ENCODE measurements around the gene PCNT.

The PCNT gene

DNA sequence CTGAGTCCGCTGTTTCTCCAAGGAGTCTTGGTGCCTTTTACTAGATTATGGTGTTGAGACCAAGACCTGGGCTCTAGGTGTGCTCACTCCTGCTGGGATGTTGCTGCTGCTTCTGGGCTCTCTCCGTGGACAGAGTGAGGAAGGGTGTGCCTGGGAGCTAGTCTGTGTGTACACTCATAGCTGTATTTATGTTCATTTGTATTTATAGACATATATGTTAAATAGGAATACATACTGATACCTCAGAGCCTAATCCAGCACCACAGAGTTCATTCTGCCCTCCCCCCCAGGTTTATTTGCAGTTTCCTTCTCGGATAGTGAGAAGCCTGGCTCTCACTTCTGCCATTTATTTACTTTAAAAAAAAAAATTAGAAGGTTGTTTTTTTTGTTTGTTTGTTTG, 12.6 kb downstream of the PCNT start:
- DNase-seq (ENCODE audit: low read depth, low spot score), result no peak

DNA sequence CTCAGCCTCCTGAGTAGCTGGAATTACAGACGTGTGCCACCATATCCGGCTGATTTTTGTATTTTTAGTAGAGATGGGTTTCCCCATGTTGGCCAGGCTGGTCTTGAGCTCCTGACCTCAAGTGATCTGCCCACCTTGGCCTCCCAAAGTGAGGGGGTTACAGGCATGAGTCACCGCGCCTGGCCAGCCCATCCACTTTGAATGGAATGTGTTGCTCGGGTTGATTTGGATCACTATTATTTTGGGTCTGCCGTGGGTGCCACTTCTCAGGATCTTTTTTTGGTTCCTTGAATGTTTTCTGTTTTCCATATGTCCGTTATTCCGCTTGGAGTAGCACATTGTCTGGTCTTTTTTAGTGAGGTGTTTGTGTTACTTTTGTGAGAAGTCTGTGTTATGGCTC, 17.0 kb downstream of the PCNT start:
- DNase-seq (ENCODE audit: low read depth, low spot score), result no peak

DNA sequence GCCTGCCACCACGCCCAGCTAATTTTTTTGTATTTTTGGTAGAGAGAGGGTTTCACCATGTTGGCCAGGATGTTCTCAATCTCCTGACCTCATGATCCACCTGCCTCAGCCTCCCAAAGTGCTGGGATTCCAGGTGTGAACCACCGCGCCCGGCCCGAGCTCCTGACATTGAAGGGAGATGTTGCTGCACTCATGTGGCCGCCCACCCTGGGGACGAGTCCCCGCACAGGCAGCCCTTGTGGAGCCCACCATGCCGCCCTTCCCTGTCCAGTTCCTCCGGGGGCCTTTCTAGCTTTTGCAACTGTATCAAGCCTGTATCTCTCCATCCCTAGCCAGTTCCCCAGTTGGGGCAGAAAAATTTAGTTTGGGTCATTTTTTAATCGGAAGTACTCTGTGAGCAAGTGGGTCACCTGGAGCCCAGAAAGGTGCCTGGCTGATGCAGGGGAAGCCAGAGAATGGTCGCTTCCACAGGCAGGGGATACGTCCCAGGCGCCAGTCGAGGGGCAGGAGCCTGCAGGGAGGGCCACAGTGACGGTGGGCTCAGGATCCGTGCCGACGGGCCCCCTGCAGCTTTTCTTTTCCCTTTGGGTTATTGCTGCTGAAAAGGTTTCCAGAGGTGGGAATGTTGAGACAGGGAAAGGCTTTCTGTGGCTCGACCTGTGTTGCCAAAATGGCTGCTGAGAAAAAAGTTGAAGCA, 20.4 kb downstream of the PCNT start:
- no peak for DNase-seq (ENCODE audit: low read depth, low spot score)

DNA sequence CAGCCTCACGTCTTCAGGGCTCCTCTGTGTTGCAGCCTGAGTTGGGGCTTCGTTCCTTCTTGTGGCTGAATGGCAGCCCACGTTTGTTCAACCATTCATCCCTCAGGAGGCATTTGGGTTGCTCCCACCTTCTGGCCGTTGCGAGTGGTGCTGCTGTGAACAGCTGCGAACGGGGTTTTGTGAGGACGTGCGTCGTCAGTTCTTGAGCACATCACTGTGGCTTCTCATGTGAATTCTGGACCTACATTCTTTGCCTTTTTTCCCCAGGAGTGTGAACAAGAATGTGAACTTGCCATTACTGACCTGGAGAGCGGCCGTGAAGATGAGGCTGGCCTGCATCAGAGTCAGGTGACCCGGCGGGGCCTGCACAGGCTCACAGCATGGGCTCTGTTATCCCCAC, 21.9 kb downstream of the PCNT start:
- no peak for DNase-seq (ENCODE audit: low read depth, low spot score)

DNA sequence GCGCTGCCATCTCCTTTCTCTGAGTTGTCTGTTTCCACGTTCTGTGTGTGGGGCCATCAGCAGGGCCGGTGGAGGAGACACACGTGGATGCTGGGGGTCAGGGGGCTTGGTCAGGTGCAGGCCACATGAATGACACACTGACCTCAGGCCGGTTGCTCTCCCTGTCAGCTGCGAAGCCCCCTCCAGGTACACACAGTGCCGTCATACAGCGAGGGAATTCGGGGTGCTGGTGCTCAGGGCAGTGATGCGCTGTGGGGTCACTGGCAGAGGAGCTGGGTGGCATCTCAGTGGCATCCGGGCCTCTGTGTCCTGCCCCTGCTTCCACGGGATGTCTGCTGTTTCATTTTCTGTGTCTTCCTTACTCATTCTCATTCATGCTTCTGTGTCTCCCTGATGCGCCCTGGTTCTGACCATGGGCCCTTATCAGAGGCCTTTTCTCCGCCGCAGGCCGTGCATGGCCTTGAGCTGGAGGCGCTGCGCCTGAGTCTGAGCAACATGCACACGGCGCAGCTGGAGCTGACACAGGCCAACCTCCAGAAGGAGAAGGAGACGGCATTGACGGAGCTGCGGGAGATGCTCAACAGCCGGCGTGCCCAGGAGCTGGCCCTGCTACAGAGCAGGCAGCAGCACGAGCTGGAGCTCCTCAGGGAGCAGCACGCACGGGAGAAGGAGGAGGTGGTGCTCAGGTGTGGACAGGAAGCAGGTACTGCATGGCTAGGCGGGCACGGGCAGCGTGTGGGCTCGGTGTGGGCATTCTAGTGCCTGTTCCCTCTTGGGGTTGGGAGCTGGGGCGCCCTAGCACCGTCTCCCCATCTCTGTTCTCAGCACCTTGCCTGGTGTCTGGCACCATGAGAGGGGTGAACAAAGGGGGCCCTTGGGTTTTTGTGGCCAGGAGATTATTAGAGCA, 22.6 kb downstream of the PCNT start:
- DNase-seq (ENCODE audit: low read depth, low spot score), result no peak

DNA sequence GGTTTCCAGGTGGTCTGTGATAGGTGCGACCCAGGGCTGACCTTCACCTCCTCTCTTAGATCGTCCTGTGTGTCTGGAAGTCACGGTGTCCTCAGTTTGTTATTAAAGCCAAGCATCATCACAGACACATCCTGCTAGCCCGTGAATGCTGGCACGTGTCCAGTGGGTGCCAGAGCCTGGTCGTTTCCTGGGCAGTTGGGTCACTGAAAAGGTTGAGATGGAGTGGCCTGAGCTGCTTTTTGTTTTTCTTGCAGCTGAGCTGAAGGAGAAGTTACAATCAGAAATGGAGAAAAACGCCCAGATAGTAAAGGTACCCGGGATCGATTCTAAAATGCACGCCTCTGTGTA, 23.2 kb downstream of the PCNT start:
- no peak for DNase-seq (ENCODE audit: low read depth, low spot score)

DNA sequence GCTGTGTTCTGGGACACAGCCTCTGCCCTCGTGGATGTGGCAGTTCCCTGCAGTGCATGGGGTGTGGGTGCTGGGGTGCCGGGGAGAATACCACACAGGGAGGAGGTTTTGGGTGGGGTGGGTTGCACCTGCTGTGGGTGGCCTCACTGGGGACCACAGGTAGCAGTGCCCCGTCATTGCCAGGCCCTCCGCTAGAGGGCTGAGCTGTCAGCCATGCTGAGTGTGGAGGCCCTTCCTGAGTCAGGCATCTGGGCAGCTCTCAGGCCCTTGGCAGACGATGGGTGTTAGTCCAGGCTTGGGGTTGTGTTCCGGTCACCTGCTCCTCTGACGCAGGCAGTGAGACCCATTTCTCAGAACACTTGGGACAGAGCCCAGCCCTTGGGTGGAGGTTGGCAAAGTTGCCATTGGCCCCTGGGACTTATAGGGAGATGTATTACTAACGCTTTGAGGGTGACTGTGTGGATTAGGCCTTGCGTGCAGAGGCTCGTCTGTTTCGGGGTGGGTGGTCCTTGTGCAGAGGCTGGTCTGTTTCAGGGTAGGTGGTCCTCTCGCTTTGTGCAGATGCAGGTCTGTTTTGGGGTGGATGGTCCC, 23.9 kb downstream of the PCNT start:
- no peak for DNase-seq (ENCODE audit: low read depth, low spot score)

DNA sequence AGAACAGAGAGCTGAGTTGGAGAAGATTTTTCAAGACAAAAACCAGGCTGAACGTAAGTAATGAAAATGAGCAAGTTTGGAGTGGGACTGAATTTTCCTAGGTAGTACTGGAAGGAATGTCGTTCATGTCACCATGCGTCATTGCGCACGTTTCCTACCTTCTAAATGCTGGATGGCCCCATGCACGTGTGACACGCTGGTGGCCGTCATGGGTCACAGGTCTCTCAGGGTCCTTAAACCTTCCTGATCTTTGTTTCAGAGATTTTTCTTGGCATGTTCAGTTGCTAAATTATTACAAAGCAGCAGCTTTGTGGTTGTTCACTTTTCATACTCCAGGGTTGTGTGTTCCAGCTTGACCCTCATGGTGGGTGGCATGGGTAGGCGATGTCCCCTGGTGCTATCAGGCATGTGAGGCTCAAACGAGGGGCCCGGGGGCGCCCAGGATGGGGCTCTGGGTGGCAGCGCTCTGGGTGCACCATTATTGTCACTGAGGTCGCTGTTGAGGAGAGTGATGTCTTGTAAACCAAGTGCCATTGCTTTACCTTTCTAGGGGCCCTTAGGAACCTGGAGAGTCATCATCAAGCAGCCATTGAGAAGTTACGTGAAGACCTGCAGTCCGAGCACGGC, 25.3 kb downstream of the PCNT start:
- DNase-seq (ENCODE audit: low read depth, low spot score), result no peak

DNA sequence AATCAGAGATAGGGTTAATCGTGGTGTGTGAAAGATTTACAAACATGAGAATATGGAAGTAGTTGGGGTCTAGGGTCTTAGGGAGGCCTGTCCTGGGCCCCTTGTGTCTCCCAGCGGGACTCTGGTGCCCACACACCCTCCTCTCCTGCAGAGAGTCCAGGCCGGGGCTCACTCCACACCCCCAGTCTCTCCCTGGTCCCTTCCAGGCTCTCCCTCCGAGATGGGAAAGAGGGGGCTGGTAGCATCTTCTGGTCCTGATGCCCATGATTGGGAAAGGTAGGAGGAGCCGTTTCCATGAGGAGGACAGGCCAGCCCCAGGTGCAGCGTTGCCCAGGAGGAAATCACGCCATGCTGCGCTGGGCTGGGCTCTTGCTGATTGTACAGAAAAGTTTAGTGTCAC, 26.6 kb downstream of the PCNT start:
- no peak for DNase-seq (ENCODE audit: low read depth, low spot score)

DNA sequence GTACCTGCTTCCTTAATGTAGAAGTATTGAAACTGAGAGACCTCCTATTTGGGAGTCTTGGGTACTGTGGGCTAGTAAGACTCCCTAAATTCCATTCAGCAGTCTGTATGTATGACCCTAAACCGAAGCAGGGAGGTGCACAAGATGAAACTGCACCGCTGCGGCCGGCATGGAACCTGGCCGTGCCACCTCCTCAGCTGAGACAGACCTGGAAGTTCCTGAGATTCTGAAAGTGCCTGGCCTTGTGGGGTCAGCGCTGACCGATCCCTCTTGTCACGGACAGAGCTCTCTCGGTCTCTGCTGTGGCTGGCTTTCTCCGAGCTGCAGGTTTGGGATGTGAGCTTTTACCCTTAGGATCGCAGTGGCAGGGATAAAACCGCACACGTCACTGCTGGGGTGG, 27.0 kb downstream of the PCNT start:
- DNase-seq (ENCODE audit: low read depth, low spot score), result no peak

DNA sequence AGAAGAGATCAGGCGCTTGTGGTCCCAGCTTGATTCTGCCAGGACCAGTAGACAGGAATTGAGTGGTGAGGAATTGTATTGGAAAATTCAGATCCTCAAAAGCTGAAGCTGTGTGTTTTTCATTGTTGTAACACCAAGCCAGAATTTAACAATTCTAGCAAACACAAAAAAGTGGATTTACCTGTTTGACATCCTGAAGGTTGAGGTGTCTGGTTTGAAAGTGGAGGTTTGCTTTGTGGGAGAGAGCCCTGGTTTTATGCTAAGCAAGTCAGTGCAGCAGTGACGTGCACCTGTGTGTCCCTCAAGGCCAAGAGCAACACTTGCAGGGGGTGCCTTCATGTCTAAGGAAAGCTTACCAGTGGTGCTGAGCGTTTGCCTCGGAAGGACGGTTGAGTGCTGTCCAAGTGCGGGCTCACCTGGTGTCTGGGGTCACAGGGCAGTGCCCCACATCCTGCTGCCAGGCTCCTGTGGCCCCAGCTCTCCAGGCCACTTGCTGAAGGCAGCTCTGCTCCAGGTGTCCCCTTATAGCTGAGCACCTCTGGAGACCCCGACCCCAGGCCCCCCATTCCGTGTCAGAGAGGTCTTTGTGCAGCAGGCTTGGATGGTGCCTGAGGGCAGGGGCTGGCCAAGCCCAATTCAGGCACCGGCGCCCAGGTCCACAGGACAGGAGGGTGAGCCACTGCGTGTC, 27.7 kb downstream of the PCNT start:
- no peak for DNase-seq (ENCODE audit: low read depth, low spot score)

DNA sequence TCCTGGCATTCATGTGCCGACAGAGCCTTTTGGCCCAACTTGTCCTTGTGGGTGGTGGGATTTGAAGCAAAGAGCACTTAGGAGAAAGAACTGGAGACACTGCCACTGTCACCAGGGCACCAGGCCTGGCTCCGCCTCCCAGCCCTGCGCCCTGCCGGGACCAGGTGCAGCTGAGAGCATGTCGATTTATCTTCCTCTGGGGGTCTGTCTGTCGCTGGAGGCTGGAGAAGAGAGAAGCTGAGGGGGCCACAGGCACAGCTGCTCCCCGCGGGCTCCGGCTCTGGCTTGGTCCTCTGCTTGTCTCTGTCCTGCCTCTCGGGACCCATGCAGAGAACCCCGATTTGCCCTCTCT, 28.2 kb downstream of the PCNT start:
- DNase-seq (ENCODE audit: low read depth, low spot score), result no peak

DNA sequence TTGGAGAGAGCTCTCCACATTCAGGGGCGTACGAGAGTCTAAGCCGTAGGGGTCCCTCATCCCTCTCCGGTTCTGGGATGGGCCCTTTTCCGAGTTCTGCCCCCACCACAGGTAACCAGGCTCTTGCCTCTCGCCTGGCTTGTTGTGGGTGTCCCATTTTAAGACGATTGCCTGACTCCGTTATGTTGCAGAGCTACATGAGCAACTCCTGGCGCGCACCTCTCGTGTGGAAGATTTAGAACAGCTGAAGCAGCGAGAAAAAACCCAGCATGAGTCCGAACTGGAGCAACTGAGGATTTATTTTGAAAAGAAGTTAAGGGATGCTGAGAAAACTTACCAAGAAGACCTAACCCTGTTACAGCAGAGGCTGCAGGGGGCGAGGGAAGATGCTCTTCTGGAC, 29.0 kb downstream of the PCNT start:
- no peak for DNase-seq (ENCODE audit: low read depth, low spot score)

DNA sequence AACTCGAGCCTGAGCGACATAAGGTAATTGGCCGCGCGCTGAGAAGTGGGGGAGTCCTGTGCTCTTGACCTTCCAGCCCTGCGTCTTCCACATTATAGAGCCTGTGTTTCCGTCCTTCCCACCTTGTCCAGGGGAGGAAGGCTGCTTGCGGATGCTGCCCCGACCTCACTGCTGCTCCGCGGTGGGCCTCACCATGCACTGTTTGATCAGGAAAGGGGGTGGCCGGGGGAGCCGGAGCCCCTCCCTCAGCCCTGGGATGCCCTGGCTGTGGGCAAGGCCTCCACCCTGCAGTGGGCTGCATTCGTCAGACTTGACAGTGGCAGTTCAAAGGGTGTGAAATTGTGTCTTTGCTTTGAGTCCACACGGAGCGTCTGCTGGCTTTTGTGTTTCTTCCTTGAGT, 30.1 kb downstream of the PCNT start:
- DNase-seq (ENCODE audit: low read depth, low spot score), result no peak

DNA sequence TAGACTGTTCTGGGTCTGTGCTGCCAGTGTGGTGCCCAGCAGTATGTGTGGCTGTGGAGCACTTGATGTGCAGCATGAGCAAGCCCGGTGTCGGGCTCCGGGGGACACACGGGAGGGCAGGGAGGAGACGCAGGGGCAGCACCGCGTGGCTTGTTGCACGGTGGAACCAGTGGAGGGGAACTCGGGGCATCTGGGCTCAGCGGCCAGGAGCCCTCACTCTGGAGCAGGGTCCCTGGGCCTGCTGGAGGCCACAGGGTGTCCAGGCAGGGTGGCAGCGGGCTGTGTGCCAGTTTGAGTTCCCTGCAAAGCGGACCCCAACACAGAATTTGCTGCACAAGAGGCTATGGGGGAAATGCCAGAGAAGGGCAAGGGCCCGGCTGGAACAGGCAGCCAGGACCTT, 30.6 kb downstream of the PCNT start:
- no peak for DNase-seq (ENCODE audit: low read depth, low spot score)

DNA sequence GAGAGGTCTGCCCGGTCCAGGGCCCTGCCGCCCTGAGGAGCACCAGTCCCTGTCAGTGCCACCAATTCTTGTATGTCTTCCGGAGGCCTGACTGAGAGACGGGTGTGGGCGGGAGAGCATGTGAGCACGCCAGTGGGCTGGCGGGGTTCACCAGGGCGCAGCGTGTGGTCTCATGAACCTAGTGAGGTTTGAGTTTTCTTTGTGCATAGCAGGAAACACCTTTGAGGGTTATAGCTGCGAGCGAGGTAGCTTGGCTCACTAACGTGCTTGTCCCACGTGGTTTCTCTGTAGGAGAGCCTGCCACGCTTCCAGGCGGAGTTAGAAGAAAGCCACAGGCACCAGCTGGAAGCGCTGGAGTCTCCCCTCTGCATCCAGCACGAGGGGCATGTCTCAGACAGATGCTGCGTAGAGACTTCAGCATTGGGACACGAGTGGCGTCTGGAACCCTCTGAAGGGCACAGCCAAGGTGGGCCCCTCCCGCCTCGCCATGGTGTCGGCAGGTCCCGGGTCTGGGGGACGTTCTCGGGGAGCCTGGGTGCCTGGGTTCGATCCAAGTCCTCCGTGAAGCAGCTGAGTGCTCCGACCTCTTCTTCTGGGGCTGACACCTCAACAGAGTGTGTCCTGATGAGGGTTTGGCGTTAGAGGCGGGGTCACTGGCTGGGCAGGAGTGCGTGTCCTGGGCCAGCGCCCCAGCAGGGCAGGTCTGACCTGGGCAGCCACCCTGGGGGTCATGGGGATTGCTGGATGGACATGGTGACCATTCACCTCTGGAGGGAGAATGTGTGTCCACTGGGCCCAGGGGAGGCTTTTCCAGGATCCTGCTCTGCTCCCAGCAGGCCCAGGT, 31.4 kb downstream of the PCNT start:
- no peak for DNase-seq (ENCODE audit: low read depth, low spot score)

DNA sequence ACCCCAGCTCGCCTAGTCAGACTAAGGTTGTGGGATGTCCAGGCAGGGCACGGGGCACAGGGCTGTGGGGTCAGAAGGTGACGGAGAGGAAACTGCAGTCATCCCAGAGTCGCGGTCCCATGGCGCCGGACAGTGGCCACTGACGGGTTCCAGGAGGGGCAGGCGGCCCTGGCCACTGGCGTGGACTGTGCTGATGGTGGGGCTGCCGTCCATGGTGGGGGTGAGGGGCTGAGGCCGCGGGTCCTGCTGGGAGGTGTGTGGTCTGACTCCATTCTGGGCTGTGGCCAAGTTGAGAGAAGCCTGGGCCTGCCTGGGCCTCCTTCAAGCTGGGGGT, 32.0 kb downstream of the PCNT start:
- DNase-seq (ENCODE audit: low read depth, low spot score), result no peak

DNA sequence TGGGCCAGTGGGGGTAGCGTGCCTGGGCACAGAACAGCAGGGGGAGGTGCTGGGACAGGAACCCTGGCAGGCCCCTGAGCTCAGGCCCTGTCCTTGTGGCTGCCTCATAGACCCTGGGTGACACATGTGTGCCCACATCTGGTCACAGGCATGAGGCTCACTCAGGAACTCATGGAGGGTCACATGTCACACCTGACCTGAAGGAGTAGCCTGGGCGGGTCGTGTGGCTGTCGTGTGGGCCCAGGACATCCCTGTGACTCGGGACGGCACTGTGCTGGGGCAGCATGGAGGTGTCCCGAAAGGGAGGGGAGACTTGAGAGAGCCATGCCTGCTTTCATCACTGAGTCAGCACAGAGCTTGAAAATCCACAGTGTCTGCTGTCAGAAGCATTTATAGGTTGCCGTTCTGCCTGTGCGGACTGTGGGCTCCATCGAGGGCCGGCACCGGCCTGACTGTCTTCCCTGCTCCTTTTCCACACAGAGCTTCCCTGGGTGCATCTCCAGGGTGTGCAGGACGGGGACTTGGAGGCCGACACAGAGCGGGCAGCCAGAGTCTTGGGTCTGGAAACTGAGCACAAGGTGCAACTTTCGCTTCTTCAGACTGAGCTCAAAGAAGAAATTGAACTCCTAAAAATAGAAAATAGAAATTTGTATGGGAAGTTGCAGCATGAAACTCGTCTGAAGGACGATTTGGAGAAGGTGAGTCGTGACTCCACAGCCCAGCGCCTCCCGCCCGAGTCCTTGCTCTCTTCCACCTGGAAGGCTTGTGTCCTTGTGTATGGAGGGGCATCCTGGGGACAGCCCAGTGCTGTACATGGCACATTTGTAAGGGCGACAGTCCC, 32.8 kb downstream of the PCNT start:
- no peak for DNase-seq (ENCODE audit: low read depth, low spot score)

DNA sequence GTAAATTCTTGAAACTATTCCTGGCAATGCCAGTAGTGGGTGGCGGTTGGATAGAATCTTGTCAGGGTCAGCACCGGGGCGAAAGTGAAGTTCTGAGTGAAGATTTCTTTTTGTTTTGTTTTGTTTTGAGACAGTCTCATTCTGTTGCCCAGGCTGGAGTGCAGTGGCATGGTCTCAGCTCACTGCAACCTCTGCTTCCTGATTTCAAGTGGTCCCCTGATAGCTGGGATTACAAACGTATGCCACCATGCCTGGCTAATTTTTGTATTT, 33.3 kb downstream of the PCNT start:
- DNase-seq (ENCODE audit: low read depth, low spot score), result no peak

DNA sequence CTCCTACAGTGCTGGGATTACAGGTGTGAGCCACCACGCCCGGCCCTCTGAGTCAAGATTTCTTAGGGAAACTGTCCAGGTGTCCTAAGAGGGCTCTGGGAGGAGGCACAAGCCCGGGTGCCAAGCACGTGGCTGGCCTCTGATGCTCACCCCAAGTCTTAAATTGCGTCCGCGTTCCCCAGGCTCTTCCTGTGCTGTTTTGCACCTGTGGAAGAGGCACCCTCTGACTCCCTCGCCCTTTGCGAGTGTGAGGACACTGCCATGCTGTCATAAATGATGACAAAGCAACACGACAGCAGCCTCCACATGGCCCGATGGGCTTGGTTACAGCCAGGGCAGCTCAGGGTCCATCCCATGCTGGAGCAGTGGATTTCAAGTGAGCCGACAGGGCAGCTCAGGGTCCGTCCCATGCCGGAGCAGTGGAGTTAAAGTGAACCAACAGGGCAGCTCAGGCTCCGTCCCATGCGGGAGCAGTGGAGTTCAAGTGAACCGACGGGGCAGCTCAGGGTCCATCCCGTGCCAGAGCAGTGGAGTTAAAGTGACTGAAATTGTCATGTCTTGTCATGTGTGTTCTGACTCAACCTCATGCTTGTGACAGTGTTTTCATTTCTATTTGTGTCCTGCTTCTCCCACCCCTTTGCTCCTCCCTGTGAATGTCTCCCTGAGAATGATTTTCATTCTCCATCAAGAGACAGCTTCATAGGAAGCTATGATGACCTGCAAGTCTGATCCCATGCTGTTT, 33.9 kb downstream of the PCNT start:
- DNase-seq (ENCODE audit: low read depth, low spot score), result no peak
